ENCODE results near the gene AUTS2.
"Not testable (repeated sequence)": the region's sequence is repeated elsewhere in the genome, so short reads cannot be mapped to it uniquely, and the experiment has no call there.

Gene AUTS2

GRCh38 chr7:70578131-70578530, 979.9 kb downstream of the AUTS2 start:
- no peak for DNase-seq (ENCODE audit: low read depth)

GRCh38 chr7:70579397-70580097, 981.3 kb downstream of the AUTS2 start:
- DNase-seq (ENCODE audit: low read depth), result no peak

- DNase-seq (ENCODE audit: low read depth), result no peak
Observed at GRCh38 chr7:70580161-70580560, 981.9 kb downstream of the AUTS2 start.

- DNase-seq (ENCODE audit: low read depth), result no peak
Observed at GRCh38 chr7:70582927-70583895, 984.9 kb downstream of the AUTS2 start.

- DNase-seq (ENCODE audit: low read depth), result no peak
Observed at GRCh38 chr7:70583965-70584883, 985.9 kb downstream of the AUTS2 start.

GRCh38 chr7:70585071-70585470, 986.8 kb downstream of the AUTS2 start:
- no peak for DNase-seq (ENCODE audit: low read depth)

GRCh38 chr7:70586822-70587221, 988.5 kb downstream of the AUTS2 start:
- peak; percentile 23 for DNase-seq (ENCODE audit: low read depth)

- DNase-seq (ENCODE audit: low read depth), result no peak
Observed at GRCh38 chr7:70587739-70588138, 989.5 kb downstream of the AUTS2 start.

GRCh38 chr7:70588191-70588921, 990.1 kb downstream of the AUTS2 start:
- no peak for DNase-seq (ENCODE audit: low read depth)

- no peak for DNase-seq (ENCODE audit: low read depth)
Observed at GRCh38 chr7:70589010-70589409, 990.7 kb downstream of the AUTS2 start.

- no peak for DNase-seq (ENCODE audit: low read depth)
Observed at GRCh38 chr7:70589590-70589989, 991.3 kb downstream of the AUTS2 start.

- DNase-seq (ENCODE audit: low read depth), result no peak
Observed at GRCh38 chr7:70590126-70590854, 992.0 kb downstream of the AUTS2 start.

GRCh38 chr7:70591643-70592042, 993.4 kb downstream of the AUTS2 start:
- DNase-seq (ENCODE audit: low read depth), result no peak

- DNase-seq (ENCODE audit: low read depth), result no peak
Observed at GRCh38 chr7:70592171-70592570, 993.9 kb downstream of the AUTS2 start.

GRCh38 chr7:70594170-70594569, 995.9 kb downstream of the AUTS2 start:
- DNase-seq (ENCODE audit: low read depth), result no peak

GRCh38 chr7:70594885-70595284, 996.6 kb downstream of the AUTS2 start:
- DNase-seq (ENCODE audit: low read depth), result not testable (repeated sequence)

- no peak for DNase-seq (ENCODE audit: low read depth)
Observed at GRCh38 chr7:70595370-70595754, 997.1 kb downstream of the AUTS2 start.

- DNase-seq (ENCODE audit: low read depth), result no peak
Observed at GRCh38 chr7:70595755-70596597, 997.7 kb downstream of the AUTS2 start.

- no peak for DNase-seq (ENCODE audit: low read depth)
Observed at GRCh38 chr7:70596598-70596913, 998.3 kb downstream of the AUTS2 start.

- no peak for DNase-seq (ENCODE audit: low read depth)
Observed at GRCh38 chr7:70597066-70597465, 998.8 kb downstream of the AUTS2 start.

Data from GM04504 (cell line).